H1 (cell line): ENCODE measurements around the gene MDH1B. TPM values are rescaled to one million over a fixed set of nuclear protein-coding genes. Genes with fewer than 3 reads are reported as not detected.

Experiments
- CTCF ChIP-seq, 3 experiments: IDR thresholded peaks; 1 replicate in 2 of 3; 2 replicates in 1 of 3; pipeline versions ENCODE4 v1.5.1 to v1.6.1; 2011; ENCODE audit warnings: low read length in 3 of 3, mild to moderate bottlenecking in 3 of 3, inconsistent platforms in 2 of 3, low read depth in 1 of 3, moderate library complexity in 1 of 3; ENCODE audit not compliant: insufficient read depth in 1 of 3; ENCODE audit errors: control extremely low read depth in 1 of 3
- TAF1 ChIP-seq: IDR thresholded peaks from 2 replicates; pipeline ENCODE4 v1.6.1; 2011; ENCODE audit warnings: mild to moderate bottlenecking, low read depth, low read length
- polyA plus RNA-seq, 7 experiments: library from polyadenylated mRNA; depleted of rRNA in 3 of 7; stranded (reverse) in 5 of 7; unstranded in 2 of 7; fragments of >200 nt in 5 of 7; fragments of 200-250 nt in 2 of 7; gene quantifications; 1 replicate in 5 of 7; 2 replicates in 1 of 7; 4 replicates in 1 of 7; pipeline versions ENCODE4 v1.2.1 to v1.2.3, GENCODE V29; 2011 to 2013; ENCODE audit warnings: missing spikeins in 2 of 7, mixed read lengths in 2 of 7
- total RNA-seq: library from RNA; stranded (reverse); fragmentation: NEBNext Ultra II Directional; extraction: Animal tissue kit (Norgen Biotek cat#: 25700); gene quantifications from 2 replicates; pipeline ENCODE4 v1.2.1, GENCODE V29; 2021

MDH1B gene
- total and polyA plus RNA-seq, 2 of the 8 experiments (the other 6 are each of a cell fraction or from before 2014, with no cell fraction given): 1.5 to 2.1 TPM

GRCh38 chr2:206721256-206721920 is 43.7 kb downstream of the MDH1B start (continued):
- TF ChIP-seq CTCF (IDR thresholded peaks at IDR 0.05; ENCODE audit: control extremely low read depth in 1 of 3, insufficient read depth in 1 of 3, low read depth in 1 of 3, low read length in 3 of 3) (no peak), TAF1 (no peak)
- TF ChIP-seq, all 59 proteins: peak for 0
